ENCODE data around the gene PDE5A.

DNA sequence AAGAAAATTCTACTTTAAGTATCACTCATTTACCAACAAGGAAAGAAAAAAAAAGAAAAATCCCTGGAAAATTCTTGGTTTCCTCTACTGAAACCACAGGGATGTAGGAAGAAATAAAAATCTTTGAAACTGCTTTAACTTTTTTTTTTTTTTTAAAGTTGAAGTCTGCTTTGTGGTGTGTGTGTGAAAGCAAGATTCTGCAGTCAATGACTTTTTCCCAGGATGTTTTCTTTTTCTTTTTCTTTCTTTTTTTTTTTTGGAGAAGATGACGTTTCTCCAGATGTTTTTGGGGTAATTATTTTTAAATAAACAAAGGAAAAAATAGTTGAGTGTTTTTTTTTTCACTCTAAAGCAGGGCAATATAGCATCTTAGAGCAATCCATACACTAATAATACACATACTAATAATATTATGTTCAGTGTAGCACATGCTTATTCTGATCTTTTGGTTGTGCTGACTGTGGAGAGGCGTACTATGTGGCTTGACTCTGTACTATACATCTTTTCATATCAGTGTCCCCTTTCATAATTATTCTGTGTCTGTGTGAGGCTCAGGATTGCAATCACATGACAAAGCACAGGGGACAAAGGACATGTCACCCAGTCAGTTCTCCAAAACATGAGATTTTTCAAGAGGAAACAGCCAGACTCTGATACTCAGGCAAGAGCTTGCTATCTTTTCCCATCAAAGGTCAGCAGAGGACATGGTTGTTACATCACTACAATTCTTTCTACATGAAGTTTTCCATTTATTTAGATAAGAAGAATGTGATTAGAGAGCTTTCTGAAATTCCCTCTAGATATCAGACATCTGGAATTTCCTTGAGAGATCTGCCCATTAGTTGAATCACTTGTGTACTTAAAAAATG lies 111.0 kb downstream of the PDE5A start:
- TF ChIP-seq EZH2 (IDR thresholded peaks at IDR 0.05; ENCODE audit: borderline replicate concordance, insufficient read depth, low read depth, low read length, poor library complexity, severe bottlenecking): no peak
- TF ChIP-seq, protein P1, sequence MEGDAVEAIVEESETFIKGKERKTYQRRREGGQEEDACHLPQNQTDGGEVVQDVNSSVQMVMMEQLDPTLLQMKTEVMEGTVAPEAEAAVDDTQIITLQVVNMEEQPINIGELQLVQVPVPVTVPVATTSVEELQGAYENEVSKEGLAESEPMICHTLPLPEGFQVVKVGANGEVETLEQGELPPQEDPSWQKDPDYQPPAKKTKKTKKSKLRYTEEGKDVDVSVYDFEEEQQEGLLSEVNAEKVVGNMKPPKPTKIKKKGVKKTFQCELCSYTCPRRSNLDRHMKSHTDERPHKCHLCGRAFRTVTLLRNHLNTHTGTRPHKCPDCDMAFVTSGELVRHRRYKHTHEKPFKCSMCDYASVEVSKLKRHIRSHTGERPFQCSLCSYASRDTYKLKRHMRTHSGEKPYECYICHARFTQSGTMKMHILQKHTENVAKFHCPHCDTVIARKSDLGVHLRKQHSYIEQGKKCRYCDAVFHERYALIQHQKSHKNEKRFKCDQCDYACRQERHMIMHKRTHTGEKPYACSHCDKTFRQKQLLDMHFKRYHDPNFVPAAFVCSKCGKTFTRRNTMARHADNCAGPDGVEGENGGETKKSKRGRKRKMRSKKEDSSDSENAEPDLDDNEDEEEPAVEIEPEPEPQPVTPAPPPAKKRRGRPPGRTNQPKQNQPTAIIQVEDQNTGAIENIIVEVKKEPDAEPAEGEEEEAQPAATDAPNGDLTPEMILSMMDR (IDR thresholded peaks at IDR 0.05): no peak
